Measurements from ENCODE around the gene N4BP2.

Gene N4BP2

GRCh38 chr4:40152637-40153036, 96.0 kb downstream of the N4BP2 start:
- peaks cover 40% of the 10 kb centered on the region for H3K4me1 Mint-ChIP-seq (ENCODE audit: low read depth)
- peaks cover 41% of the 10 kb centered on the region for H3K36me3 Mint-ChIP-seq (ENCODE audit: low read depth)
- peaks cover 10% of the 10 kb centered on the region for H3K9me3 Mint-ChIP-seq
- H3K4me3 Mint-ChIP-seq, result no peak overlapping the region
- DNase-seq, result no peak
- H3K27me3 Mint-ChIP-seq, result no peaks in the 10 kb centered on the region
- H3K27ac Mint-ChIP-seq, result peak overlapping the region; percentile 77

- H3K9me3 Mint-ChIP-seq, result no peaks in the 10 kb centered on the region
- no peak overlapping the region for H3K4me3 Mint-ChIP-seq
- no peak overlapping the region for H3K27ac Mint-ChIP-seq
- H3K4me1 Mint-ChIP-seq (ENCODE audit: low read depth), result peaks cover 28% of the 10 kb centered on the region
- H3K27me3 Mint-ChIP-seq, result no peaks in the 10 kb centered on the region
- peaks cover 26% of the 10 kb centered on the region for H3K36me3 Mint-ChIP-seq (ENCODE audit: low read depth)
- no peak for DNase-seq
These were observed 100.8 kb downstream of the N4BP2 start for GRCh38 chr4:40157436-40157835.

- H3K4me3 Mint-ChIP-seq, result no peak overlapping the region
- no peak overlapping the region for H3K27ac Mint-ChIP-seq
- no peaks in the 10 kb centered on the region for H3K9me3 Mint-ChIP-seq
- peaks cover 18% of the 10 kb centered on the region for H3K36me3 Mint-ChIP-seq (ENCODE audit: low read depth)
- no peaks in the 10 kb centered on the region for H3K27me3 Mint-ChIP-seq
- no peak for DNase-seq
- peaks cover 10% of the 10 kb centered on the region for H3K4me1 Mint-ChIP-seq (ENCODE audit: low read depth)
These were observed 103.6 kb downstream of the N4BP2 start for GRCh38 chr4:40160258-40160657.

GRCh38 chr4:40164459-40164858, 107.8 kb downstream of the N4BP2 start:
- Mint-ChIP-seq H3K36me3 (ENCODE audit: low read depth) (peaks cover 21% of the 10 kb centered on the region), H3K9me3 (peaks cover 6% of the 10 kb centered on the region), H3K27me3 (no peaks in the 10 kb centered on the region), H3K4me1 (ENCODE audit: low read depth) (peaks cover 14% of the 10 kb centered on the region), H3K27ac (no peak overlapping the region), H3K4me3 (no peak overlapping the region)
- no peak for DNase-seq

GRCh38 chr4:40165916-40166315, 109.3 kb downstream of the N4BP2 start:
- Mint-ChIP-seq H3K4me1 (ENCODE audit: low read depth) (peaks cover 4% of the 10 kb centered on the region), H3K4me3 (no peak overlapping the region), H3K27ac (no peak overlapping the region), H3K27me3 (no peaks in the 10 kb centered on the region), H3K9me3 (peaks cover 6% of the 10 kb centered on the region), H3K36me3 (ENCODE audit: low read depth) (peaks cover 20% of the 10 kb centered on the region)
- DNase-seq, result no peak

- Mint-ChIP-seq H3K27me3 (no peaks in the 10 kb centered on the region), H3K36me3 (ENCODE audit: low read depth) (peaks cover 9% of the 10 kb centered on the region), H3K4me1 (ENCODE audit: low read depth) (peaks cover 10% of the 10 kb centered on the region), H3K27ac (no peak overlapping the region), H3K9me3 (peaks cover 6% of the 10 kb centered on the region), H3K4me3 (no peak overlapping the region)
- no peak for DNase-seq
These were observed 111.4 kb downstream of the N4BP2 start for GRCh38 chr4:40168070-40168469.

- Mint-ChIP-seq H3K9me3 (peaks cover 6% of the 10 kb centered on the region), H3K27me3 (no peaks in the 10 kb centered on the region), H3K36me3 (ENCODE audit: low read depth) (peaks cover 9% of the 10 kb centered on the region), H3K4me1 (ENCODE audit: low read depth) (peaks cover 23% of the 10 kb centered on the region), H3K4me3 (no peak overlapping the region), H3K27ac (peak overlapping the region; percentile 13)
- DNase-seq, result no peak
These were observed 113.9 kb downstream of the N4BP2 start for GRCh38 chr4:40170588-40170987.

- no peaks in the 10 kb centered on the region for H3K27me3 Mint-ChIP-seq
- no peaks in the 10 kb centered on the region for H3K36me3 Mint-ChIP-seq (ENCODE audit: low read depth)
- H3K4me1 Mint-ChIP-seq (ENCODE audit: low read depth), result peaks cover 23% of the 10 kb centered on the region
- no peaks in the 10 kb centered on the region for H3K9me3 Mint-ChIP-seq
- H3K4me3 Mint-ChIP-seq, result peak overlapping the region; percentile 32
- H3K27ac Mint-ChIP-seq, result peak overlapping the region; percentile 80
- no peak for DNase-seq
These were observed 116.8 kb downstream of the N4BP2 start for GRCh38 chr4:40173470-40173875.

- Mint-ChIP-seq H3K27ac (no peak overlapping the region), H3K9me3 (no peaks in the 10 kb centered on the region), H3K27me3 (no peaks in the 10 kb centered on the region), H3K36me3 (ENCODE audit: low read depth) (no peaks in the 10 kb centered on the region), H3K4me1 (ENCODE audit: low read depth) (peaks cover 45% of the 10 kb centered on the region), H3K4me3 (no peak overlapping the region)
- DNase-seq, result no peak
These were observed 120.0 kb downstream of the N4BP2 start for GRCh38 chr4:40176602-40177001.

- no peaks in the 10 kb centered on the region for H3K9me3 Mint-ChIP-seq
- no peak for DNase-seq
- no peaks in the 10 kb centered on the region for H3K36me3 Mint-ChIP-seq (ENCODE audit: low read depth)
- no peaks in the 10 kb centered on the region for H3K27me3 Mint-ChIP-seq
- peaks cover 50% of the 10 kb centered on the region for H3K4me1 Mint-ChIP-seq (ENCODE audit: low read depth)
- no peak overlapping the region for H3K4me3 Mint-ChIP-seq
- no peak overlapping the region for H3K27ac Mint-ChIP-seq
These were observed 120.9 kb downstream of the N4BP2 start for GRCh38 chr4:40177591-40177990.

GRCh38 chr4:40178672-40179071, 122.0 kb downstream of the N4BP2 start:
- no peak overlapping the region for H3K4me3 Mint-ChIP-seq
- DNase-seq, result no peak
- H3K9me3 Mint-ChIP-seq, result no peaks in the 10 kb centered on the region
- no peaks in the 10 kb centered on the region for H3K27me3 Mint-ChIP-seq
- H3K4me1 Mint-ChIP-seq (ENCODE audit: low read depth), result peaks cover 46% of the 10 kb centered on the region
- no peak overlapping the region for H3K27ac Mint-ChIP-seq
- H3K36me3 Mint-ChIP-seq (ENCODE audit: low read depth), result no peaks in the 10 kb centered on the region

GRCh38 chr4:40179360-40179759, 122.7 kb downstream of the N4BP2 start:
- Mint-ChIP-seq H3K9me3 (no peaks in the 10 kb centered on the region), H3K4me1 (ENCODE audit: low read depth) (peaks cover 46% of the 10 kb centered on the region), H3K4me3 (no peak overlapping the region), H3K27me3 (no peaks in the 10 kb centered on the region), H3K27ac (no peak overlapping the region), H3K36me3 (ENCODE audit: low read depth) (no peaks in the 10 kb centered on the region)
- no peak for DNase-seq

- Mint-ChIP-seq H3K9me3 (no peaks in the 10 kb centered on the region), H3K4me1 (ENCODE audit: low read depth) (peaks cover 52% of the 10 kb centered on the region), H3K27me3 (no peaks in the 10 kb centered on the region), H3K36me3 (ENCODE audit: low read depth) (no peaks in the 10 kb centered on the region), H3K27ac (peak overlapping the region; percentile 54), H3K4me3 (no peak overlapping the region)
- DNase-seq, result no peak
These were observed 123.7 kb downstream of the N4BP2 start for GRCh38 chr4:40180356-40180755.

- H3K4me3 Mint-ChIP-seq, result no peak overlapping the region
- no peaks in the 10 kb centered on the region for H3K27me3 Mint-ChIP-seq
- no peaks in the 10 kb centered on the region for H3K36me3 Mint-ChIP-seq (ENCODE audit: low read depth)
- H3K9me3 Mint-ChIP-seq, result no peaks in the 10 kb centered on the region
- H3K4me1 Mint-ChIP-seq (ENCODE audit: low read depth), result peaks cover 65% of the 10 kb centered on the region
- H3K27ac Mint-ChIP-seq, result no peak overlapping the region
- no peak for DNase-seq
These were observed 125.4 kb downstream of the N4BP2 start for GRCh38 chr4:40182001-40182400.

GRCh38 chr4:40182954-40183353, 126.3 kb downstream of the N4BP2 start:
- peak overlapping the region; percentile 95 for H3K27ac Mint-ChIP-seq
- no peaks in the 10 kb centered on the region for H3K9me3 Mint-ChIP-seq
- H3K4me1 Mint-ChIP-seq (ENCODE audit: low read depth), result peaks cover 73% of the 10 kb centered on the region
- H3K27me3 Mint-ChIP-seq, result no peaks in the 10 kb centered on the region
- no peak overlapping the region for H3K4me3 Mint-ChIP-seq
- H3K36me3 Mint-ChIP-seq (ENCODE audit: low read depth), result no peaks in the 10 kb centered on the region
- DNase-seq, result no peak

Data from activated T-cell treated with anti-CD3 and anti-CD28 coated beads, Interleukin-2, amount 50 U/mL, for 24 hours (primary cell).